ENCODE results near the gene PLCB4. TPM values are rescaled to one million over a fixed set of nuclear protein-coding genes. Genes with fewer than 3 reads are reported as not detected.

The PLCB4 gene
- polyA plus RNA-seq, 1 donor (not counting 4 experiments of a cell fraction or from before 2014, with no cell fraction given): 4.1 TPM

- H3K27me3 ChIP-seq (ENCODE audit: control insufficient read depth, extremely low read depth, insufficient read depth, low read length): no peaks in the 10 kb centered on the region
- FAIRE-seq: no peak
- H4K20me1 ChIP-seq (ENCODE audit: control insufficient read depth, extremely low read depth, insufficient read depth, low read length): no peaks in the 10 kb centered on the region
- no peak overlapping the region for H2AFZ ChIP-seq (ENCODE audit: control insufficient read depth, low read length)
- no peak overlapping the region for H3K27ac ChIP-seq (ENCODE audit: control insufficient read depth, insufficient read depth, low read length)
- DNase-seq (ENCODE audit: low read depth, low spot score): no peak
- no peak overlapping the region for H3K9ac ChIP-seq (ENCODE audit: control insufficient read depth, extremely low read depth, insufficient read depth, low read length)
- H3K9me3 ChIP-seq (ENCODE audit: control insufficient read depth, low read depth, low read length): no peaks in the 10 kb centered on the region
- H3K79me2 ChIP-seq (ENCODE audit: control insufficient read depth, insufficient read depth, low read length): no peaks in the 10 kb centered on the region
- H3K9me1 ChIP-seq (ENCODE audit: control insufficient read depth, extremely low read depth, insufficient read depth, low read length): no peaks in the 10 kb centered on the region
- dilution Hi-C loops (cut with MboI; ENCODE audit: extremely low pct_ligation_motif_present, low sequenced_read_pairs): no loop called here
- TF ChIP-seq, protein P1, sequence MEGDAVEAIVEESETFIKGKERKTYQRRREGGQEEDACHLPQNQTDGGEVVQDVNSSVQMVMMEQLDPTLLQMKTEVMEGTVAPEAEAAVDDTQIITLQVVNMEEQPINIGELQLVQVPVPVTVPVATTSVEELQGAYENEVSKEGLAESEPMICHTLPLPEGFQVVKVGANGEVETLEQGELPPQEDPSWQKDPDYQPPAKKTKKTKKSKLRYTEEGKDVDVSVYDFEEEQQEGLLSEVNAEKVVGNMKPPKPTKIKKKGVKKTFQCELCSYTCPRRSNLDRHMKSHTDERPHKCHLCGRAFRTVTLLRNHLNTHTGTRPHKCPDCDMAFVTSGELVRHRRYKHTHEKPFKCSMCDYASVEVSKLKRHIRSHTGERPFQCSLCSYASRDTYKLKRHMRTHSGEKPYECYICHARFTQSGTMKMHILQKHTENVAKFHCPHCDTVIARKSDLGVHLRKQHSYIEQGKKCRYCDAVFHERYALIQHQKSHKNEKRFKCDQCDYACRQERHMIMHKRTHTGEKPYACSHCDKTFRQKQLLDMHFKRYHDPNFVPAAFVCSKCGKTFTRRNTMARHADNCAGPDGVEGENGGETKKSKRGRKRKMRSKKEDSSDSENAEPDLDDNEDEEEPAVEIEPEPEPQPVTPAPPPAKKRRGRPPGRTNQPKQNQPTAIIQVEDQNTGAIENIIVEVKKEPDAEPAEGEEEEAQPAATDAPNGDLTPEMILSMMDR (optimal IDR thresholded peaks at IDR 0.05 in 1 of 3, IDR thresholded peaks at IDR 0.05 in 1 of 3, conservative IDR thresholded peaks at IDR 0.05 in 1 of 3; ENCODE audit: extremely low read depth in 1 of 3, insufficient read depth in 2 of 3, low read length in 3 of 3): no peak
- no peak for TF ChIP-seq EZH2 (IDR thresholded peaks at IDR 0.05; ENCODE audit: low read length)
- H3K4me2 ChIP-seq (ENCODE audit: control insufficient read depth, extremely low read depth, insufficient read depth, low read depth, low read length): no peak overlapping the region
- H3K36me3 ChIP-seq (ENCODE audit: control insufficient read depth in 2 of 2, extremely low read depth in 1 of 2, insufficient read depth in 2 of 2, low read length in 2 of 2): no peaks in the 10 kb centered on the region
- no peak overlapping the region for H3K4me3 ChIP-seq (ENCODE audit: control insufficient read depth in 2 of 3, extremely low read depth in 1 of 3, insufficient read depth in 2 of 3, low read depth in 1 of 3, low read length in 3 of 3)
- peaks cover 12% of the 10 kb centered on the region for H3K4me1 ChIP-seq (ENCODE audit: control insufficient read depth, extremely low read depth, insufficient read depth, low read length)
These were observed 343.4 kb downstream of the PLCB4 start for GRCh38 chr20:9412309-9412708.

DNA sequence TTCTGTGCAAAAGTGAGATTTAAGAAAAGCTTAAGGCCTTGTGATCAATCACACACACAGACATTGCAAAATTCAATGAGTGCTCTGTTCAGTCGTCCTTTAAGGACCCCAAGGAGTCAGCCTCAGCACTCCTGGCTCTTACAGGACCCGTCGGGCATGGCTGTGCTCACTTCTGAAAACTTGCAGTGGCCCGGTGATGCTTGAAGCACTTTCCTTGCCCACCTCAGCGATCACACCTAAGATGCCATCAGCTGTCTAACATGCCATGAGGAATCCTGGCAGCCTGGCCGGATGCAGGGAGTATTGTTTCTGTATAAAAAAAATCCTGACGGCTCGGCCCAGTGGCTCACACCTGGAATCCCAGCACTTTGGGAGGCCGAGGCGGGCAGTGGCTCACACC lies 344.1 kb downstream of the PLCB4 start:
- Histone ChIP-seq H3K4me3 (ENCODE audit: control insufficient read depth in 2 of 3, extremely low read depth in 1 of 3, insufficient read depth in 2 of 3, low read depth in 1 of 3, low read length in 3 of 3) (no peak overlapping the region), H3K4me2 (ENCODE audit: control insufficient read depth, extremely low read depth, insufficient read depth, low read depth, low read length) (no peak overlapping the region), H3K9me3 (ENCODE audit: control insufficient read depth, low read depth, low read length) (no peaks in the 10 kb centered on the region), H2AFZ (ENCODE audit: control insufficient read depth, low read length) (no peak overlapping the region), H3K9ac (ENCODE audit: control insufficient read depth, extremely low read depth, insufficient read depth, low read length) (no peak overlapping the region), H3K4me1 (ENCODE audit: control insufficient read depth, extremely low read depth, insufficient read depth, low read length) (peaks cover 12% of the 10 kb centered on the region), H3K27ac (ENCODE audit: control insufficient read depth, insufficient read depth, low read length) (no peak overlapping the region), H3K36me3 (ENCODE audit: control insufficient read depth in 2 of 2, extremely low read depth in 1 of 2, insufficient read depth in 2 of 2, low read length in 2 of 2) (no peaks in the 10 kb centered on the region), H3K79me2 (ENCODE audit: control insufficient read depth, insufficient read depth, low read length) (no peaks in the 10 kb centered on the region), H3K27me3 (ENCODE audit: control insufficient read depth, extremely low read depth, insufficient read depth, low read length) (no peaks in the 10 kb centered on the region), H3K9me1 (ENCODE audit: control insufficient read depth, extremely low read depth, insufficient read depth, low read length) (no peaks in the 10 kb centered on the region), H4K20me1 (ENCODE audit: control insufficient read depth, extremely low read depth, insufficient read depth, low read length) (no peaks in the 10 kb centered on the region)
- DNase-seq (ENCODE audit: low read depth, low spot score) (no peak), FAIRE-seq (no peak)
- dilution Hi-C loops (cut with MboI; ENCODE audit: extremely low pct_ligation_motif_present, low sequenced_read_pairs): no loop called here
- TF ChIP-seq, protein P1 (optimal IDR thresholded peaks at IDR 0.05 in 1 of 3, IDR thresholded peaks at IDR 0.05 in 1 of 3, conservative IDR thresholded peaks at IDR 0.05 in 1 of 3; ENCODE audit: extremely low read depth in 1 of 3, insufficient read depth in 2 of 3, low read length in 3 of 3): no peak
- TF ChIP-seq EZH2 (IDR thresholded peaks at IDR 0.05; ENCODE audit: low read length): no peak
